WERI-Rb-1 (cell line): ENCODE results near the gene WDR89.
A peak's percentile ranks its signal among the peaks of the same experiment; 100 is the strongest.

Experiments used
- DNase-seq: peaks from one replicate; pipeline ENCODE4 v3.0.0-alpha.2; 2020
- H3K27ac ChIP-seq: fragments of 250-450 bp; sonication (Bioruptor Pico); 2 replicates; pipeline ENCODE4 v1.5.1; 2020; ENCODE audit warnings: mild to moderate bottlenecking, moderate library complexity
- H3K27me3 ChIP-seq: fragments of 250-450 bp; sonication (Bioruptor Pico); 2 replicates; pipeline ENCODE4 v1.5.1; 2021; ENCODE audit warnings: mild to moderate bottlenecking, low read depth, moderate library complexity; ENCODE audit not compliant: insufficient read depth, severe bottlenecking
- H3K36me3 ChIP-seq: fragments of 250-450 bp; sonication (Bioruptor Pico); 2 replicates; pipeline ENCODE4 v1.5.1; 2020; ENCODE audit warnings: mild to moderate bottlenecking, moderate library complexity
- H3K4me3 ChIP-seq: 2 replicates; pipeline ENCODE4 v1.5.1; 2011; ENCODE audit warnings: low read depth, mild to moderate bottlenecking, control low read depth, low read length
- H3K9me3 ChIP-seq: fragments of 250-450 bp; sonication (Bioruptor Pico); 2 replicates; pipeline ENCODE4 v1.5.1; 2021; ENCODE audit warnings: mild to moderate bottlenecking, moderate library complexity; ENCODE audit not compliant: severe bottlenecking
- CTCF ChIP-seq: IDR thresholded peaks from 2 replicates; pipeline ENCODE4 v1.5.1; 2011; ENCODE audit warnings: low read depth, mild to moderate bottlenecking, control low read depth, inconsistent platforms, low read length

The WDR89 gene

GRCh38 chr14:63672417-63673180 is 30.9 kb upstream of the WDR89 start:
- H3K27ac ChIP-seq: peak overlapping the region; percentile 84
- no peak for TF ChIP-seq CTCF

GRCh38 chr14:63671987-63672386 is 30.3 kb upstream of the WDR89 start:
- peaks cover 2% of the 10 kb centered on the region; the same call in 1 of the 2 replicates for H3K36me3 ChIP-seq
- H3K4me3 ChIP-seq: no peak overlapping the region
- H3K27ac ChIP-seq: peak overlapping the region; percentile 84
- peak; percentile 21 for DNase-seq
- peaks cover 1% of the 10 kb centered on the region for H3K9me3 ChIP-seq
- no peak for TF ChIP-seq CTCF
- no peaks in the 10 kb centered on the region for H3K27me3 ChIP-seq

More at GRCh38 chr14:63672417-63673180, 30.9 kb upstream of the WDR89 start:
- DNase-seq: peak; percentile 72
- peaks cover 4% of the 10 kb centered on the region; the same call in 1 of the 2 replicates for H3K36me3 ChIP-seq
- peaks cover 2% of the 10 kb centered on the region for H3K9me3 ChIP-seq
- no peak overlapping the region for H3K4me3 ChIP-seq
- no peaks in the 10 kb centered on the region for H3K27me3 ChIP-seq

- DNase-seq: no peak
- H3K27me3 ChIP-seq: no peaks in the 10 kb centered on the region
- no peak for TF ChIP-seq CTCF
- no peaks in the 10 kb centered on the region for H3K9me3 ChIP-seq
- H3K4me3 ChIP-seq: no peak overlapping the region
- no peak overlapping the region for H3K27ac ChIP-seq
- no peaks in the 10 kb centered on the region for H3K36me3 ChIP-seq
These were observed 29.0 kb upstream of the WDR89 start for GRCh38 chr14:63670692-63671091.

- H3K9me3 ChIP-seq: no peaks in the 10 kb centered on the region
- no peak for TF ChIP-seq CTCF
- no peaks in the 10 kb centered on the region for H3K27me3 ChIP-seq
- DNase-seq: no peak
- no peak overlapping the region for H3K27ac ChIP-seq
- H3K4me3 ChIP-seq: no peak overlapping the region
- no peaks in the 10 kb centered on the region for H3K36me3 ChIP-seq
These were observed 24.7 kb upstream of the WDR89 start for GRCh38 chr14:63666335-63666734.

- Histone ChIP-seq H3K4me3 (no peak overlapping the region), H3K27me3 (no peaks in the 10 kb centered on the region), H3K27ac (no peak overlapping the region), H3K9me3 (no peaks in the 10 kb centered on the region), H3K36me3 (no peaks in the 10 kb centered on the region)
- no peak for DNase-seq
- no peak for TF ChIP-seq CTCF
These were observed 22.0 kb upstream of the WDR89 start for GRCh38 chr14:63663428-63664341.
